ENCODE data around the gene MBOAT2.
"Not testable (repeated sequence)": the region's sequence is repeated elsewhere in the genome, so short reads cannot be mapped to it uniquely, and the experiment has no call there.

Gene MBOAT2

DNA sequence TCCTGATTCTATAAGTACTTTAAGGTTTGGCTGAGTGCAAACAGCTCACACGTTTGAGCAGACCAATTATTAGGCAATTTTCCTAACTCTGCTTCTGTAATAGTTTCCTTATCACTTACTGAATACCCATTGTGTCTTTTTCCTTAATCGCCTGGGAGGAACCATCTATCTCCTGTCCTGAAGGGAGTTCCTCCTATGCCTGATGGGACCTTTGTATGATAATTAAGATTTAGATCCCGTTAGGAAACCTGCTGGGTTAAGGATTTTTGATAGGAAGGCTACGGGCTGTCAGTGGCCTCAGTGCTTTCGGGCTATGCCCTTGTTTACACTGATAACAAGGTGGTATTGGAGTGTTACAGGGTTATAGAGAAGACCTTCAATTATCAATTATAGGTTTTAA lies 106.8 kb downstream of the MBOAT2 start:
- not testable (repeated sequence) for DNase-seq (ENCODE audit: low read depth)

DNA sequence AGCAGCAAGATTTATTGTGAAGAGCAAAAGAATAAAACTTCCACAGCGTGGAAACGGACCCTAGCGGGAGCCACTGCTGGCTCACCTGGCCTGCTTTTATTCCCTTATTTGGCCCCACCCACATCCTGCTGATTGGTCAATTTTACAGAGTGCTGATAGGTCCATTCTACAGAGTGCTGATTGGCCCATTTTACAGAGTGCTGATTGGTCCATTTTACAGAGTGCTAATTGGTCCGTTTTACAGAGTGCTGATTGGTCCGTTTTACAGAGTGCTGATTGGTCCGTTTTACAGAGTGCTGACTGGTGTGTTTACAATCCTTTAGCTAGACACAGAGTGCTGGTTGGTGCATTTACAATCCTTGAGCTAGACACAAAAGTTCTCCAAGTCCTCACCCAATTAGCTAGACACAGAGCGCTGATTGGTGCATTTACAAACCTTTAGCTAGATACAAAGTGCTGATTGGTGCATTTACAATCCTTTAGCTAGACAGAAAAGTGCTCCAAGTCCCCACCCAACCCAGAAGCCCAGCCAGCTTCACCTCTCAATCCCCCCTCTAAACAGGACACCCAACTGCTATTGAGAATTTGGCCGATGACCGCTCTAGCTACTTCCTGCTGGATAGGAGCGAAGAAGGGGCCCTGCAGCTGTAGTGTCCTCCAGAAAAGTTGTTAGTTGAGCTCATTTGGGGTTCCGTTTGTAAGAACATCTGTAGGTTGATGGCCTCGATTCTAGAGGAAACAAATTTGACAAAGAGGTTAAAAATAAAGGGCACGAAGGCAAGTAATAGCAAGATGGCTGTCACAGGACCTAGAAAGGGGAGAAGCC lies 108.2 kb downstream of the MBOAT2 start:
- not testable (repeated sequence) for DNase-seq (ENCODE audit: low read depth)

DNA sequence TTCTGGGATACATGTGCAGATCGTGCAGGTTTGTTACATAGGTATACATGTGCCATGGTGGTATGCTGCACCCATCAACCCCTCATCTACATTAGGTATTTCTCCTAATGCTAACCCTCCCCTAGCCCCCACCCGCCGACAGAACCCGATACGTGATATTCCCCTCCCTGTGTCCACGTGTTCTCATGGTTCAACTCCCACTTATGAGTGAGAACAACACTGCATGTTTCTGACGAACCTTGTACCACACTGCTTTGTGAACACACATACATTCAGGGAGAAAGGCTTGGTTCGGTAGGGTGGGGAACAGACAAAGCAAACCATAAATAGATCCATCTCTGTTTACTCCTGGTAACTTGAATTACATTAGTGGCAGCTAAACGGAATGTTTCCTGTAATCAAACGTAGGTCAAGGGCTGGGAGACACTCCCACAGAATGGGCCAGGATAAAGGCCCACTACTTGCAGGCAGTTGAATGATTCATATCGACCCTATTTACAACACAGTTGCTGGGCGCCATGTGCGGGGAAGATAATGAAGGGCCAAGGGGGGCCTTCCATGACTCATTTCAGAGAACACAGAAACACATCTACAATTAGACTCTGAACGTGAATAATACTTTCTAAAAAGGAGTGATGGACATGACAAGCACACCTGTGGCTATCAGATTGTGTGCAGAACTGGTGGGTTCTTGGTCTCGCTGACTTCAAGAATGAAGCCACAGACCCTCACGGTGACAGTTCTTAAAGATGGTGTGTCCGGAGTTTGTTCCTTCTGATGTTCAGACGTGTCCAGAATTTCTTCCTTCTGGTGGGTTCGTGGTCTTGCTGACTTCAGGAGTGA lies 109.3 kb downstream of the MBOAT2 start:
- DNase-seq (ENCODE audit: low read depth), result no peak

DNA sequence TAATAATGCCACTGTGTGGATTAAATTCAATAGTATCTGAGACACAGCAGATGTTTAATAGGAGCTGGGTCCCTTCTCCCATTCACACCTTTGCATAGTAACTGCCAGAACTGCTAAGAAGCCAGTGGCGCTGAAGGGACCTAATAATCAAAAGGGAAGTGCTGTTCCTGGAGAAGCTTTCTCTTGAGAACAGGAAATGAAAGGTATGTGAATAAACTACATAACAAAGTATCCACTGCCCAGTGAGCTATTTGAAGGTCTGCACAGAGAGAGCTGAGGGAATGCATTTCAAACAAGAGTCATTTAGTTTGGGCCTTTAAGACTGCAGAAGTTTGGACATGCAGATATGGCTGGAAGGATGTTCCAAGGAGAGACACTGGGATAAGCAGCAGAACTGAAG lies 110.0 kb downstream of the MBOAT2 start:
- DNase-seq (ENCODE audit: low read depth), result no peak

DNA sequence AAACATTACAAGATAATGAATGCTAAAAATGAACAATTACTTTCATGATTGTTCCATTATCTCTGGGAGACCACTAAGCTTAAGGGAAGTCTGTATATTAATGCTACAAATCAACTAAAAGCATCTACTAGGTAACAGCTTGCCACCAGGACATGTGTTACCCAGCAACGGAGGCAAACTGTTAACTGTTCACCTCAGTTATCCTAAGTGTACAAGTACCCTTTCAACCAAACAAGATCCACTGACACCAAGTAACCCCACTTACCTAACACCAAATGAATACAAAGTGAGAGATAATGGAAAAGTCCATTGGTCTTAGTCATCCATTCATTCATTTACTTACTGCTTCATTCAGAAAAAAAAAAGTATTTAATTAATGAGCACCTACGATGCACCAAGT lies 111.4 kb downstream of the MBOAT2 start:
- DNase-seq (ENCODE audit: low read depth), result no peak

DNA sequence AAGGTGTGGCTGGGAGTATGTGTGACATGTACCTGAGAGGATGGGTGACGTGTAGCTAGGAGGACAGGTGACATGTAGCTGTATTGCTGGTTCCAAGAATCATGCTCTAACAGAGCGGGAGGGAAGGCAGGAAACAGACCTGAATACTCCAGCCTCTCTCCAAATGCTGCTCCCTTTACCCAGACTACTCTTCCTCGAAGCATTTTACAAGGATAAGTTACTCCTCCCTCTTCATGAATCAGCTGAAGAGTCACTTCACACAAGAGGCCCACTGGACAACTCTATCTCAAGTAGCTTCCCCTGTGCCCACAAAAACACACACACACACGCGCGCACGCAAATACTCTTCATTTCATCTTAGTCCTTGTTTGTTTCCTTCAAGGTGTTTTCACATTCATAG lies 113.5 kb downstream of the MBOAT2 start:
- no peak for DNase-seq (ENCODE audit: low read depth)

DNA sequence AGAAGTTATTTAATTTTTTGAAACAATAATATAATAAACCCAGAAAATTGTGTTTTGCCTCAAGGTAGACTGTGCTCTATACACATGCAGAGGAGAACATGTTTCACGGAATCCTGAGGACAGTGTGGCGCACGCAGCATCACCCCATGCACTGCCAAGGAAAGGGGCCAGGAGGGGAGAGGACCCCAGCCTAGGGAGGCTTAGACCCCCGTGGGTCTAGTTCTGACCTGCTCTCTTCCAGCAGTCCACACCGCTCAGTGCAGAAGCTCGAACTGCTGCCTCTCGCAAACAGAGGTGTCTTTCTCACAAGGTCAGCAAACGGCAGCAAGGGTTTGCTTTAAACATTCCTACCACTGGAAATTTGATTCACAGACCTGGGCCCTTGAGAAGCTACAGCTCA lies 114.5 kb downstream of the MBOAT2 start:
- no peak for DNase-seq (ENCODE audit: low read depth)

DNA sequence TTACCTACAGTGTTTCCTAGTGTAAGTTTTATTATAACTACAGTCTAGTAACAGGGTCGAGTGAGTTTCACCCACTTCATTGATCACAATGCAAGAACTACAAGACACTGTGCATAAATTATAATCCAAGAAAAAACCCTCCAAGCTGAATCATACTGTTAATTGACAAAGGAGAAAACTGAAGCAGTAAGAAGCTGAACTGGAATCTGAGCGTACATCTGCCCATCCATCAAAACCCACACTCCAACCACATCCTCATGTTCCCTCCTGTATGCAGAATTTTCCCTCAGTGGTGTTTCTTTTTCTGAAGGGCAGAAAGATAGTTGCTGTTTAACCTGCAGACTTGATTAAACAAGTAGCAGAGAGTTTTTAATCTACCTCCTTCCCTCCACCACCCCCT lies 116.6 kb downstream of the MBOAT2 start:
- DNase-seq (ENCODE audit: low read depth), result no peak

DNA sequence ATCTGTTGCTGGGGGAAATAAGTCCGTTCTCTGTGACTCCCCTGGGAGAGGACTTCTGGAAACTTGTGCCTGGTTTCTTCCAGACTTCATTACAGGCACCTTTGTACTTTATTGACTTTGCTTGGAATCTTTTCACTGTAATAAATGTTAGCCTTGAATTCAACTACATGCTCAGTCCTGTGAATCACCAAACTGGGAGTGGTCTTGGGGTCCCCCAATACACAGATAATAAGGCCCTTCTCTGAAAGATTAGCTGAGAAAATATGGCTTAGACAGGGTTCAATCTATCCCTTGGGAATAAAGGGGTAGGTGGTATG lies 117.3 kb downstream of the MBOAT2 start:
- DNase-seq (ENCODE audit: low read depth), result no peak

DNA sequence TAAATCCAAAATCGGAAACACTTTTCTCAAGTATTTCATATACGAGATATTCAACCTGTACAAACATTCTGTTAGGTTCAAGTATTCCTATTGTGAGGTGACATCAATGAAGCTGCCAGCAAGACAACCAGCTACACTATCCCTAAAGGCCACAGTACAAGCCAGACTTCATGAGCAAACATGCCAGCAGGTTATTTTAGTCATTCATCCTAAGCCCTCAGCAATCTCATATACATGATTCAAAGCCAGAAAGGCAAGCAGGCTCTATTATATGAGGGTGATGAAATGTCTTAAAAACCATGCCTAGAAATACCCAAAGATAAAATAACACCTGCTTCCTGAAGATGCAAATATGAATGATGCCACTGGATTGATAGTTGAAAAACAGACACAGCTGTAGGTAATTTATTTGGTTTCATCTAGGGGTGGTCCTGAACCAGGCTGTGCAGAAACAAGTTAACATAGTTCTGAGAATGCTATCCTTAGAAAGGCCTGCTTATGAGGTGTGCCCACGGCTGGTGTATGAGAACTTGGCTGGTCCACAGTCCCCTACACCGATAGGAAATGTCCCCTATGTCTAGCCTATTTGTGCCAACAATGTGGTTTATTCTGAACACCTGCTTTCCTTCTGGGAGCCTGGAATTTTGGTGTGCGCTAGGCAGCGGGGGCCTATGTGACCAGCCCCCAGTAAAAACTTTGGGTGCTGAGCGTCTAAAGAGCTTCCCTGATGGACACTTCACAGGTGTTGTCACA lies 117.9 kb downstream of the MBOAT2 start:
- DNase-seq (ENCODE audit: low read depth), result no peak

DNA sequence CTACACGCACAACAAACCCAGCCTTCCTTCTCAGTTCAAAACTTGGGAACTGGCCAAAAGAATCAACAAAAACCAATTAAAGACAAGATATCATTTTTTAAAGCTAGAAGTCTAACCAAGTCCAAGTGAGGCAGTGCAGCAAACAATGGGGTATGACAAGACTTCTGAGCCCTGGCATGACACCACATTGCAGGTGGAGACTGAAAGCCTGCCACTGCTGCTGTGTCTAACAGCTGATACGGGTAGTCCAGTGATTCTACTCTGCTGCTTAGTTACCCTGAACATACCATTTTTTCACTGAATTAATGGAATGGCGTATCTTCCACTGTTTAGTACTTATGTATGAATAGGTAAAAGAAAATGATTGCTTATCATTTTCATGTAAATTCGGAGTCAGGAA lies 118.7 kb downstream of the MBOAT2 start:
- DNase-seq (ENCODE audit: low read depth), result no peak

DNA sequence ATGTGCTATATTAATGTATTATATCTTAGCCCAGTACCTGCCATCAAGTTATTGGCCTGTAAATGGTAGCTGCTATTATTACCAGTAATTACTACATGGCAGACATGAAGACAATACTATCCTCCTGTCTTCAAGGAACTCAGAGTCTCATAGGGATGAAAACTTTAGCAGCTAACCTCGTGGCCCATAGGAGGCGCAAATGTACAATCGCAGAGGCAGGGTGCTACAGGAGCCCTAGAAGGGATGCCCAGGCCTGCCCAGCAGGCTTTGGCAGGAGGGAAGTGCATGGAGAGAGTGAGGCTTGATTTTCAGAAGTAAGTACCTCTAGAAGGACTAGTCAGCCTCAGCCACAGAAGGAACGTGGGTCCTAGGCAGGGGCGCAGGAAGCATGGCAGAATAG lies 121.4 kb downstream of the MBOAT2 start:
- DNase-seq (ENCODE audit: low read depth), result no peak

DNA sequence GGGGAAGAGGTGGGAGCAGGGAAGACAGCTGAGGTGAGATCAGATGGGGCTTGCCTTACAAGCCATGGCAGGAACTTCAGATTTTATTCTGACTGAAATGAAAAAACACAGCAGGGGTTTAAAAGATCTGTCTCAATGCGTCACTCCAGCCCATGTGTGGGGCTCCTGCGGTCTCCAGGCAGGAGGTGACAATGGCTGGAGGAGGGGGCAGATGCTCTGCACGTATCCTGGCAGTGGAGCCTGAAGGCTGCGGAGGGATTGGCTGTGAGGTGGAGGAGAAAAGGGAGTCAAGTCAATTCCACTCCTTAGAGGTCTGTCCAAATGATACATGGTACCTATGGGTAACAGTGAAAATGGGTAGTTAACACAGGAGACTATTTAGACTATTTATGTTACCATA lies 125.6 kb downstream of the MBOAT2 start:
- no peak for DNase-seq (ENCODE audit: low read depth)

DNA sequence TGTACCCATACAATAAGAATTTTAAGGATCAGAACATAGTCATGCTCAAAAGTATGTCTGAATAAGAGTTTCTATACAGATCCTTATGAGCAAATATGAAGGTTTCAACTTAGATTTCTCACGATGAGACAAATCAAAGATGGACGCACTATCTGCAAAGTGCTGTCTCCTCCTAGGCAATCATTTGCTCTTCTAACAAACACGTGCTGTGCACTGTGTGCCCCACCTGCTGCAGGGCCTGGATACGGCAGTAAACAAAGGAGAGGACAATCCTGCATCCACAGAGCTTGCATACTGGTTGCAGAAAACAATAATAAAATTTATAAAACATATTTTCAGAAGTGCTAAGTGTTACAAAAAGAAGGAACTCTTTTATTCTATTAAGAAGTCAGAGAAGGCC lies 126.2 kb downstream of the MBOAT2 start:
- DNase-seq (ENCODE audit: low read depth), result no peak

DNA sequence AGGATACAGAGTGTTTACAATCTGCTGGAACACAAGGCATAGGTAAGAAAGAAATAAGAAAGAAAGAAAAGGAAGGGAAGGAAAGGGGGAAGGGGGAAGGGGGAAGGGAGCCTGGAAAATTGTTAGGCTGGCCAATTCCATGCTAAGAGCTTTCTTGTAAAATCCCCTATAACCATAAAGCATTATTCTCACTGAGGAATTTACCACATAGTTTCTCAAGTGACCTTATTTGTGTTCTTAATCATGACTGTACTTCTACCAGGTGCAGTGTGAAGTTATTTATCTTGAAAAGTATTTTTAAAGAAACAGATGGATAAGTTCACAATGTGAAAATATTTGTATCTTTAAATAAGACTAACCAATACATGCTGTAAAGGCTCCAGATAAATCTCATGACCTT lies 126.9 kb downstream of the MBOAT2 start:
- no peak for DNase-seq (ENCODE audit: low read depth)

DNA sequence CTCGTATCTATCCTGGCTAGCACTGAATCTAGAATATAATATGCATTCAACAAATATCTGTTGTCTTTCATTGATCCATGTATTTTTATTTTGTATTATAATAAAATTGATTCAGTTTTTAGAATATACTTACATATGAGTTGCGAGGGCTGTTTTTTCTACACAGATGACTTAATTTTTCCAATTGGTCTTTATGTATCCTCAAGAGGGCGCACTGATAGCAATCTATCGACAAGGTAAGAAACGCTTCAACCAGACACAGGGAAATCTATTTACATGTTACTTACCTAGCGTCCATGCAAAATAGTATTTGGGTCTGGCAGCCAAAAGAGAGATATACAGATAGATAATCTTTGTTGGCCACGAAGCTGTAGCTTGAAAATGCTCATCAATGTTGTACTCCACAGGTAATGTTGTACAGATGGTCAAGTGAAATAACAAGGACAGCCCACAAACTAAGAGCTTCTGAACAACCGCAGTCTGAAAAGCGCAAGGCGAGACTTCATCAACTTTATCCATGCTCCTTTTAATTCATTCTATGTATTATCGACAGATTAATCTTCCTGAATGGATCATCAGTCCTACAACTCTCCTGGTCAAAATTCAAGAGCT lies 130.6 kb downstream of the MBOAT2 start:
- no peak for DNase-seq (ENCODE audit: low read depth)

DNA sequence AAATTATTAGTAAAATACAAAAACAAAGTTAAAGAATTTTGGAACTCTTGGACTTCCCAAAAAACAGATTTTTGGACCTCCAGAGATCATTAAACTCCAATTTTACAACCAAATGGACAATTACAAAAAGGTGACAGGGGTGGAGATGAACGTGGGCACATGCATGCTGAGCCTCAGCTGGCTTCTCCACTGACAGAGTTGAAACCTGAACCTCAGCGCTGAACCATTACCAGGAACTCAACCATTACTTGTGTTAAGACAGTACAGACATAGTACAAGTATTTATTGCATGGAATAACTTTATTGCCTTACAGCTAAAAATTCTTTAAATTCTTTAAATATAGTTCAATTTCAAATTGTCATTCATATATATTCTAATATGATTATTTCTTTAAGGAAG lies 133.0 kb downstream of the MBOAT2 start:
- DNase-seq (ENCODE audit: low read depth), result no peak

DNA sequence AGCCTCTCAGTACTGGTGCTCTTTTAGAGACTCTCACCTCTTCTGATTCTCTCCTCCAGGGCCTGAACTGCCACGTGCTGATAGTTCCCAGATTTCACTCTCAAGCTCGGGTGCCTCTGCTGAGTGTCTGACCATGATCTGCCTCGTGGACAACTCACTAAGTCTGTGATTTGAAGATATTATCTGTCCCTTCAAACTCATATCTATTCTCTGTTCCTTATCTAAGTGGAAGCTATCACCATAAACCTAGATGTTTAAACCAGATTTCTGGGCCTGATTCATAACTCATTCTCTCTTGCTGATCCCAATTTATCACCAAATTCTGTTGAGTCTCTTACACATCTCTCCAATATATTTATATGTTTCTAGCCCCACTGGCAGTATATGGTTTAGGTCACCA lies 136.1 kb downstream of the MBOAT2 start:
- no peak for DNase-seq (ENCODE audit: low read depth)

DNA sequence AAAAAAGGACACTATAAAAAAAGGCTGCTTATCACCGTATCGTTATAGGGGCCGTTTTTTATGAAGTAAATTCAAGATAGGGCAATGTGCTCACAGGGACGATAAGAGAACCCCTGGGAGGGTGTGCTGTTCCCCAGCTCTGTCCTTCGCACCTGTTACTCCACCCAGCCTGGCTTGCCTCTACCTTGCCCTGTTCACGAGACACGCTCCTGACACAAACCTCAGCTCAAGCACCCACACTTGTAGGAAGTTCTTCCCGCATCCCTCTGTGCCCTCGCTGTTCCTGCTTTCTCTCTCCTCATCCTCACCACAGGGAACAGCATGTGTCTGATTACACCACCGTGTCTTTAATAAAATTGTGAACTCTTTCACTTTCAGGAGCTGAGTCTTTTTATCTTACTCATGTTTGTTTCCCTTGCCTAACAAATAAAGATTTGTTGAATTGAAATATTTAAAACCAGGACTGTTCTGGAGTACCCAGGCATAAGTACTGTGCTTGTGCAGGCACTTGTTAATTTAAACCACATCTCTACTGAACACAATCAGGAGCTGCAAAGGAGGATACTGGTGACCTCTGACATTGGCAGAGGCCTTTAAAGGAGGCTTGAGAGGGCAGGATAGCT lies 140.0 kb downstream of the MBOAT2 start:
- DNase-seq (ENCODE audit: low read depth), result no peak

DNA sequence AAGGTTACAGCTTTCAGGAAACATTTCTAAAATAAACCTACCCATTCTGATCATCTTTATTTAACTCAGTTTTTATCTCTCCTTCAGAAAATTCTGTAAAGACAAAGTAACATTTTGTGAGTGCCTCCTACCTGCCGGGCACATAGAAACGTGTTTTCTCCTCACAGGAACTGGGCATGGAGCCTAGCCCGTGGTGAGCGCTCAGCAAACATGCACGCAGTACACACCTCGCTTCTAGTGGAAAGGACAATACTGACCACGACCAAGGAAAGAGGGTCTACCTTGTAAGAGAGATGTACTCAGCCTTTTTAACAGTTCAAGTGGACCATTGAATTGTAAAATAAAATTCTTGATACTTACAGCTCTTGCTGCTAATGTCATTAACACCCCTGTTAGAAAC lies 141.3 kb downstream of the MBOAT2 start:
- no peak for DNase-seq (ENCODE audit: low read depth)

DNA sequence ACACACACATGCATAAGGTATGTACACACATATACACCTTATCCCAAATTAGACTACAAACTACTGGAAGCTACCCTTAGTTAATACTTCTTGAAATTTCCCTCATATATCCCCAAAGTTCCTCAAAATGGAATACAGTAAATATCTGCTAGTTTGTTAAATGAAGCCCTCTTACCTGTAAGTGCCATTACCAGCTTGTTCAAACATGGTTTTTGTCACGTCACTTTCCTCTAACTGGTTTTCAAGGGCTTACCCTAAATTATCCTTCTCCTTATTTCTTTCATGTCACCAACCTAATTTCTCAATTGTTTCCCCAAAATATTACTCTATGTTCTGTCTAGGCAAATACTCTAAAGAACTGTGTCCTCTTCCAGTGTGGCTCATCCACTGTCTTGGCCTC lies 141.7 kb downstream of the MBOAT2 start:
- DNase-seq (ENCODE audit: low read depth), result no peak

DNA sequence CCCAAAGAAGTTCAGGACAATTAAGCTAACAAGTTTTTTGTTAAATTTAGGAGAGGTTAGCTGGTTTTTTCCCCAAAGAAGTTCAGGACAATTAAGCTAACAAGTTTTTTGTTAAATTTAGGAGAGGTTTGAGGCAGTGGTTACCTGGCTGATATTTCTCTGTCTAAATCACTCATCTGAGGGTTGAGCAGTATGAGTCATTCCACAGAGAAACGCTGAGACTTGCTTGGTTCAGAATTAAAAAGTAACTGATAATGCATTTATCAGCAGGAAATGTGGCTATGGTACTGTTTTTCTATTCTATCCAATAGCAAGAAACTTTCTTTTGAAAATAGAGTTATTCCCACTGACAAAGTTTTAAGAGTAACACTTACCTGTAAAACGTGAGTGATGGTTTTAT lies 143.2 kb downstream of the MBOAT2 start:
- no peak for DNase-seq (ENCODE audit: low read depth)

Measured in stimulated activated CD8-positive, alpha-beta memory T cell treated with anti-CD3 and anti-CD28 coated beads, Interleukin-4, amount 100 ng/mL, for 24 hours (primary cell).